Bone marrow (tissue), 2 donors: ENCODE results near the gene C1GALT1.
"Not testable (repeated sequence)": the region's sequence is repeated elsewhere in the genome, so short reads cannot be mapped to it uniquely, and the experiment has no call there.

Experiments
- DNase-seq, 2 donors: peaks; one replicate each; lab custom pipeline; 2025; lab: John Stamatoyannopoulos, UW

C1GALT1 gene

GRCh38 chr7:7237201-7237977, 55.0 kb downstream of the C1GALT1 start:
- no peak for DNase-seq

GRCh38 chr7:7237978-7238267, 55.6 kb downstream of the C1GALT1 start:
- no peak for DNase-seq

DNA sequence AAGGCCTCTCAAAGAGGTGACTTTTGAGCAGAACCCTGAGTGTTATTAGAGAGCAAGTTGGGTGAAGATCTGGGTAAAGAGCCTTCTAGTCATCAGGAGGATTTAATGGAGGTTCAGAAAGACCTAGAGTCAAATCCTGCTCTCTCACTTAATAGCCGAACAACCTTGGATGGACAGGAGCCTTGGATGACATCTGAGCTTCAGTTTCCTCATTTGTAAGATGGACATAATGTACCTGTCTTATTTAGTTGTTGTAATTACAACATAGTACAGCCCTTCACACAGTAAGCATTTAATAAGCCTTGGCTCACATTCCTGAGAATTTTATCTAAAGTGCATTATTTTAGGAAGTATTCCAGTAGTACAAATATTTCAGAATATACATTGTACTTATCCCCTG, 57.0 kb downstream of the C1GALT1 start:
- DNase-seq = no peak

DNA sequence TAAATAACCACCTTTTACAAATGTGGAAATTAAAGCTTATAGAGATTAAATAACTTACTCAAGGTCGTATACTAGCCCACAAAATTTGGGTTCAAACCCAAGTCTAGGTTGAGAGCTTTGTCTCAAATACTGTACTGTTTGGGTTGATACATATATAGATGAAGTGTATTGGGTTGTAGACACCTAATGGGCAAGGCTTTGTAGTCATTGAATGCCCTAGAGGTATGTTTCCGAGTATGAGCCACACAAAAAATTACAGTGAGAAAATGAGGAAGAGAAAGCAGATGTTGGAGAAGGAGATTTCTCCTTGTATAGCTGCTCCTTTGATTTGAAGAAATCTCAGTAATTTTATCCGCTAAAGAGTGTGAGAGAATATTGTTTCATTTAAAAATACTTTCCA, 60.6 kb downstream of the C1GALT1 start:
- no peak for DNase-seq

DNA sequence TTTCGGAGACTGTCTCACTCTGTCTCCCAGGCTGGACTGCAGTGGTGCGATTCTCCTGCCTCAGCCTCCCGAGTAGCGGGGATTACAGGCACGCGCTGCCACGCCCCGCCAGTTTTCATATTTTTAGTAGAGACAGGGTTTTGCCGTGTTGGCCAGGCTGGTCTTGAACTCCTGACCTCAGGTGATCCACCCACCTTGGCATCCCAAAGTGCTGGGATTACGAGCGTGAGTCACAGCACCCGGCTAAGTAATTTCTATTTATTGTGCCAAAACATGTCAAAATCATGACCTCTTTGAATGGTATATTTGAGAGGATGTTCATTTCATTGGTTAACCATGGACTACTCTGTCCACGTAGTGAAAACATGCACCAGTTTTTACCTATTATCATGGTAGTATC, 62.9 kb downstream of the C1GALT1 start:
- DNase-seq = not testable (repeated sequence)

GRCh38 chr7:7246223-7246622, 63.9 kb downstream of the C1GALT1 start:
- no peak for DNase-seq

DNA sequence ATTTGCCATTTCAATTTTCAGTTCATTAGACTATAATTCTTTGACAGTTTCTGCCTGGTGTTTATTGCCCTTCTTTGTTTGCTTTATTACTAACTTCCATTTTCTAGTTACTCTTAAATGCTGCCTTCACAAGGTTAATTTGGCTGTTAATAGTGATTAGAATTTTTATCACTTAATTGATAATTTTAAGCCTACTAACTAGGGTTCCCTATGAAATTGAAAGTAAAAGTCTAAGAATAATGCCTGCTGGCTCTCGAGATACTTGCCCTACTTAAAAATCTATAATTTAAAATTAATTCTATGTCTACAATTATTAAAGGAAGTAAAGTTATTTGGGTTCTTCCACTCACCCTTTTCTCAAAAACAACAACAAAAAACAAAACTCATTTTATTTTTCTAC, 65.3 kb downstream of the C1GALT1 start:
- DNase-seq = no peak

GRCh38 chr7:7249814-7250213, 67.5 kb downstream of the C1GALT1 start:
- DNase-seq = no peak

- DNase-seq = peak in 1 of 2 donors; percentile 64
Measured at GRCh38 chr7:7251742-7252141, 69.4 kb downstream of the C1GALT1 start.

DNA sequence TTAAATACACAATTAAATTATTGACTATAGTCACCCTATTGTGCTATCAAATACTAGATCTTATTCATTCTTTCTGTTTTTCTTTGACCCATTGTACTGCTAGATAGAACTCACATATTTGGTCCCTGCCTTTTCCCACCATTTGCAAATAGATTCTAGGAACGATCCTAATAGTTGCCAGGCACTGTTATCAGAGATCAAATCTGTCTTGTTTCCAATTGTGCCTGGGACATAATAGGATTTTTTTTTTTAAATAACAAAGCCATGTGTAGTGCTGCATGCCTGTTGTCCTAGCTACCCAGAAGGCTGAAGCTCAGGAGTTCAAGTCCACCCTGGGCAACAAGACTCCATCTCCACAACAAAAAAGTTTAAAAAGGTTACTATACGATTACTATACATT, 72.0 kb downstream of the C1GALT1 start:
- no peak for DNase-seq

GRCh38 chr7:7254908-7255307, 72.6 kb downstream of the C1GALT1 start:
- no peak for DNase-seq

DNA sequence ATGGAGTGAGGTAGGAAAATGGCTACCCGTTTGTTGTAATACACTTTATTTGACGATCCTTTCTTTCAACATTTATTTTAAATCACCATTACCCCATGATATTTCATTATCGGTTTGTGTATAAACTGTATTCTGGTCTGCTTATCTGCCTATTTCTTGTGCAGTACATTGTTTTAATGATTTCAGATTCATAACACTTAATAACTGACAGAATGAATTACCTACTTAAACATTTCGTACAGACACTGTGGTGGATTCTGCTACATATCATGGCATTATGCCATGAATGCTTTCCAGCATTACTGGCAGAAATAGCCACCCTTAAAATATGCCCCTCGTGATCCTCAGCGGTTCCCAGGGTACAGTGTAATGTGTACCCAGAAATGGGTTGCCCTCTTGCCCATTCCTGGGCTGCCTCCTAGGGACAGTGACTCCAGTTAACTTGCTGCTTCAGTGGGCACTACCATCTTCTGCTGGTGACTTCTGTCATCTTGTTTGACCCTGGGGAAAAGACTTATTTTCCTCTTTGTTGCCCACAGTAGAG, 74.5 kb downstream of the C1GALT1 start:
- no peak for DNase-seq

DNA sequence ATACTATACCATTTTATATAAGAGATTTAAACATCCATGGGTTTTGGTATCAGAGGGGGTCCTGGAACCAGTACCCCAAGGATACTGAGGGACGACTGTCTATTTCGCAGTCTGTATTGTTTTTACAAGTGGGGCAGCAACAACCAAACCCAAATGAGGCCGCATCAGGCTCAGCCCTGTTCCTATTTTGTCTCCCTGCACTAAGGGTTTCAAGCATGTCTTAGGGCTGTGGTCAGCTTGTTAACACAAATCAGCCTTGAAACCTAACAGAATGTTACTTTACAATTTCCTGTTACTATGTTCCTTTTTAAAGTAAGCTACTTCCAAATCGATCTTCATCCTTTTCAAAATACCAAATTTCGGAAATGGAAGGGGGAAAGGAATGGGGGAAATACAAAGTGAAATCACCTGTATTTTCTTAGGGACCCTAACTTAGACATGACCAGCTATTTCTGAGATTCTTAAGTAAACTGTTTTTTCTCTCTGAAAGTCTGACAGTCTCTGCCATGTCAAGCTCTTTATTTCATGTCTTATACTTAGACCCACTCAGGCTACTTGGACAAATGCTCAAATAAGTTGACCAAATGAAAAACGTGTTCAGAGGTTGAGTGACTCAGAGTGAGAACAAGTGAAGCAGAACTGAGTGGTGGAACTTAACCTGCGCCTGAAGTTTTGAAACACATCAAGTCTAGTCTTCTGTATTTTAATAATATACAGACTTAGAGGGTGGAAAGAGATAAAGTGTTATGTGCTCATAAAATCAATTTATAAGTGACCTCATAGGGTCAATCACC, 75.8 kb downstream of the C1GALT1 start:
- DNase-seq = no peak

- no peak for DNase-seq
Measured at GRCh38 chr7:7261863-7262262, 79.5 kb downstream of the C1GALT1 start.

DNA sequence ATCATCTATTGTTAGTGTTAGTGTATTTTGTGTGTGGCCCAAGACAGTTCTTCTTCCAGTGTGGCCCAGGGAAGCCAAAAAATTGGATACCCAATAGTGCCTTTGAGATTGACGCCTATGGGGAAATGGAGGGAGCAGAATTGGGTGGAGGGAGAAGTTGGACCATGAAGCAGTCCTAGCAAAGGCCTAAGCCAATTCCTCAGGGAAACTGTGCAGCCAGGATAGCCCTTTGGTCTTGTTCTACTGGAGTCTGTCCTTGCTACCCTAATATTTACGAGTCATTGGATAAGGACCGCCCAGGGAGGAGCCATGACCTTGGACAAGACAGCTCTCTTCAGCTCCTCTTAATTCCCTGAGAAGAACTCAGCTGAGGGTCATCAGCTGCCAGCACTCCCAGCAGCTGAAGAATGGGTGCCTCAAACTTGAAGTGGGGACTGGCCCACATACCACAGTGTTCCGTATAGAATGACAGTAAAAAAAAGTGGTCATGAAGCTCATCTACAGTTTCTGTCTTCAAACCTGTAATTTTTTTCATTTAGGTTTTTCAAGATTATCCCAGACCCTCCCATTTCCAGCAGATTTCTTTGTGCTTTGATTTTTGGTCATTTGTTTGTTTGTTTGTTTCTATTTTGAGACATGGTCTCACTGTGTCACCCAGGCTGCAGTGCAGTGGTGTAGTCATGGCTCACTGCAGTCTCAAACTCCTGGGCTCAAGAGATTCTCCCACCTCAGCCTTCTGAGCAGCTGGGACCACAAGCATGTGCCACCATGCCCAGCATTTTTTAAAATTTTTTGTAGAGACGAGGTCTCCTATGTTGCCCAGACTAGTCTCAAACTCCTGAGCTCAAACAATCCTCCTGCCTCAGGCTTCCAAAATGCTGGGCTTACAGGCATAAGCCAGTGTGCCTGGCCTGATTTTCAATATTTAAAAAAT, 81.2 kb downstream of the C1GALT1 start:
- DNase-seq = no peak

DNA sequence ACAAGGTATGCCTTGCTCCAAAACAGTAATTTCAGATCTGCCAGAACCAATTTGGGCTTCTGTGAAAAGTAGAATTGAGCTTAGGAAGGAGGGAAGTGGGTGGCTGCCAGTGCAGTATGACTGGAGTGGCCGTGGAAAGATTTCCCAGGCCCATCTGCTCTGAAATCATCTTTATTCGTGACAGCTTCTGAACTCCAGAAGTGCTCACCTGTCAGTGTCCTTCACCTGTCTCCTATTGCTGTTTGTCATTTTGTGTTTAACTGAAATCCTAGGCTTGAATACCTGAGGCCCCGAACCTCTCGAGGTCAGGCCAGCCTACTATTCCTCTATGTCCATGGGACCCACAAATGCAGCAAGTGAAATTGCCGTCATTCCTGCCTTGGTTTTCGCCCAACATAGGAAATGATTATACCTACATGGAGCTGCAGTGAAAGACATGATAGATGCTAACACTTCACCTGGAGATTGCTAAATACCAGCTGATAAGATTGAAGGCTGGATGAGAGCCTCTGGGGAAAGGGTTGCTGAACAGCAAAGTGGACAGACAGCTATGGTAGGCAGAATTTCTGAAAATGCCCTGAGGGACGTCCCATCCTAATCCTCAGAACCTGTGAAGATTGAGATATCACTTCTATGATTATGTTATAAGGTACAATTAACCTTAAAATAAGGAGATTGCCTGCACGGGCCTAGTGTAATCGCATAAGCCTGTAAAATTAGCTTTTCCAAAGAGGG, 82.1 kb downstream of the C1GALT1 start:
- DNase-seq = no peak

GRCh38 chr7:7265081-7266075, 83.0 kb downstream of the C1GALT1 start:
- DNase-seq = no peak

DNA sequence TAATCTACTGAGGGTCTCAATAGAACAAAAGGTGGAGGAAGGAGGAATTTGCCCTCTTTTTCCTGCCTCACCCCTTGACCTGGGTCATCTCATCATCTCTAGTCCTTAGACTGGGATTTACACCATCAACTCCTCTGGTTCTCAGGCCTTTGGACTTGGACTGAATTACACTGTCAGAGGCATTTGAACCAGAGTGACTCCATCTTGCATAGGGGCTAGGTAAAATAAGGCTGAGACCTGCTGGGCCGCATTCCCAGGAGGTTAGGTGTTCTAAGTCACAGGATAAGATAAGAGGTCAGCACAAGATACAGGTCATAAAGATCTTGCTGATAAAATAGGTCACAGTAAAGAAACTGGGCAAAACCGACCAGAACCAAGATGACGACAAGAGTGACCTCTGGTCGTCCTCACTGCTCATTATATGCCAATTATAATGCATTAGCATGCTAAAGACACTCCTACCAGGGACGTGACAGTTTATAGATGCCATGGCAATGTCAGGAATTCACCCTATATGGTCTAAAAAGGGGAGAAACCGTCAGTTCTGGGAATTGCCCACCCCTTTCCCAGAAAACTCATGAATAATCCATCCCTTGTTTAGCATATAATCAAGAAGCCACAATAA, 84.0 kb downstream of the C1GALT1 start:
- no peak for DNase-seq

GRCh38 chr7:7271094-7271874, 88.9 kb downstream of the C1GALT1 start:
- no peak for DNase-seq
